ENCODE results near the gene C2CD4B.

GRCh38 chr15:62149729-62150128 lies 15.4 kb downstream of the C2CD4B start:
- TF ChIP-seq CTCF (IDR thresholded peaks at IDR 0.05) (no peak), ZFX (IDR thresholded peaks at IDR 0.05; ENCODE audit: borderline replicate concordance) (no peak)
